ENCODE measurements around the gene PNISR.

The PNISR gene

GRCh38 chr6:99402448-99402847 lies 22.7 kb downstream of the PNISR start:
- DNase-seq (ENCODE audit: low read depth in 2 of 2) = no peak

DNA sequence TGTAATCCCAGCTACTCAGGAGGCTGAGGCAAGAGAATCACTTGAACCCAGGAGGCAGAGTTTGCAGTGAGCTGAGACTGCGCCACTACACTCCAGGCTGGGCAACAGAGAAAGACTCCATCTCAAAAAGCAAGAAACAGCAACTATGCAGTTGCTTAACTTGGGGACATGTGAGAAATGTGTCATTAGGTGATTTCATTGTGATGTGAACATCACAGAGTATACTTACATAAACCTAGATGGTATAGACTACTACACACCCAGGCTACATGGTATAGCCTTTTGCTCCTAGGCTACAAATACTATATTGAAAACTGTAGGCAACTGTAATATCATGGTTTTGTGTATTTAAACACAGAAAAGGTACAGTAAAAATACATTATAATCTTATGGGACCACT lies 27.8 kb downstream of the PNISR start:
- DNase-seq (ENCODE audit: low read depth in 2 of 2) = no peak

DNA sequence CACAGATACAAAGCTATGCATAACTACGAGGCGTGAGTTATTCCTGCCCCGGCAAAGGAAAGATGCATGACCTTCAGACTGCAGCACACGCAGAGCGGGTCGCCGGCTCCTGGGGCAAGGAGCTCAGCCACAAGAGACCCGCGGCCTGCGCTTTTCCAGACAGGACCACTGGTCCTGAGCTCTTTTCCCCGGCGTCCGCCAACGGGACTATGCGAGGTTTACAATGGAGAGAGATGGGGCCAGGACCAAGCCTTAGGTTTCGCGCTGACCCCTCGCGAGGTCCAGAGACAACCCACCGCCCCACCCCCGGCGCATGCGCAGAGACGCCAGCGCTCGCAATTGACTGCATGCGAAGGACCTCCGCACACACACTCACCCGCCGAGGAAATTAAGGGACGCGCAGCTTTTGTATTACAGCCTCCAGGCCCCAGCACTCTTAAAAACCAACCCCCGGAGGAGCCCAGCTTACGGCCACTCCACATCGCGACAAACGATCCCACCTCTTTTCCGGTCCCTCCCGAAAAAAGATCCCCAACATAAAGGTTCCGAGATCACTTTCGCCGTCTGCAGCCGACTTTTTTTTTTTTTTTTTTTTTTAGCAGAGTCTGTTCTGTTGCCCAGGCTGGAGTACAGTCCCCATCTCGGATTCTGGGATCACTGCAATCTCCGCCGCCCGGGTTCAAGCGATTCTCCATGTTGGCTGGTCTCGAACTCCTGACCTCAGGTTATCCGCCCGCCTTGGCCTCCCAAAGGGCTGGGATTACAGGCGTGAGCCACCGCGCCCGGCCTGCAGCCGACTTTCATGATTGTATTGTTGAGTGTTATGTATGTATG lies 31.2 kb downstream of the PNISR start, which contains the start of gene COQ3:
COQ3 (minus strand) TSS at position 498 of the 834 bp plus-strand sequence; CDS start at position 482, 16 bp downstream.
- DNase-seq (ENCODE audit: low read depth in 2 of 2) = peak; percentile 34 to 38

DNA sequence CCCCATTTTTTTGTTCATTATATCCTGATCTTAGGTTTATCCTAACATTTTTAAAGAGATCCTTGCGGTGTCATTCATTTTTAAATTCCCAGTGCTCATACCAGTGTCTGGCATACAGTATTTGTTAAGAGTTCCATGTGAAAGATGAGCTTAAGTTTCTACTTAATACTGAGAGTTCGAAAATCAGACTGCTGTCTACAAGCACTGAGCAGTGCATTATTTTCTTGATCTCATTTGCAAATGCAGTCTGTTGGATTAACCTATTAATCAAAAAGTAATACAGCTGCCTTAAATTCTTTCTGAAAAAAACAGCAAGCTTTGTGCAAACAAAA lies 31.8 kb downstream of the PNISR start:
- no peak for DNase-seq (ENCODE audit: low read depth in 2 of 2)

- no peak for DNase-seq (ENCODE audit: low read depth in 2 of 2)
Measured at GRCh38 chr6:99390896-99391295, 34.2 kb downstream of the PNISR start.

DNA sequence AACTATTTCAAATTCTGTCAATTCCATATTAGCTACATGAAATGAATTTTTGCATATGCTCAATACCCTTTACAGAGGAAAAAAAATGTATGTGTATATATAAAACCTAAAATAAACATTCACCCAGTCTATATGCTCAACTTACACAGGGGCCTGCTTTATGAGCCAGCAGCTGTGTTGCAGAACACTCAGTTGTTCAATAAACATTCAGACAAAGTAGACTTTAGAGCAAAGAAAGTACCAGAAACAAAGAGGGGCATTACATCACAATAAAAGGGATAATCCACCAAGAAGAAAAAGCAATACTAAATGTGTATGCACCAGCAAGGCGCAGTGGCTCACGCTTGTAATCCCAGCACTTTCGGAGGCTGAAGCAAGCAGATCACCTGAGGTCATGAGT lies 40.6 kb downstream of the PNISR start:
- DNase-seq (ENCODE audit: low read depth in 2 of 2) = no peak

DNA sequence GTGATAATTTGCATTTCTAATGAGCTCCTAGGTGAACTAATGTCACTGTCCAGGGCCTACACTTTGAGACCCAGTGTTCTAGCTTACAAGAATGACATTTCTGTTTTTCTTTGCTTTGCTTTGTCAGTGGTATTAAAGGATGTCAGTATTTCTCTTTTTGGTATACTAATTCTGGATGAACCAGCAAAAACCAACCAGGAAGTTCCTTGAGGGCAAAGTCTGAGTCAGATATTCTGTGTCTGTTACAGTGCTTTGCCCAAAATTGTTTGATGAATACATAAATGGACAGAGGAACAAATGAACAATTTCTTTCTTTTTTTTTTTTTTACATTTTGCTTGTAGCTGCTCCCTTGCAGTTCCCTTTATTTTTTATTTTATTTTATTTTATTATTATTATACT lies 46.5 kb downstream of the PNISR start:
- DNase-seq (ENCODE audit: low read depth in 2 of 2) = no peak

GRCh38 chr6:99369533-99369932 lies 55.6 kb downstream of the PNISR start:
- no peak for DNase-seq (ENCODE audit: low read depth in 2 of 2)

- DNase-seq (ENCODE audit: low read depth in 2 of 2) = no peak
Measured at GRCh38 chr6:99366852-99367251, 58.3 kb downstream of the PNISR start.

DNA sequence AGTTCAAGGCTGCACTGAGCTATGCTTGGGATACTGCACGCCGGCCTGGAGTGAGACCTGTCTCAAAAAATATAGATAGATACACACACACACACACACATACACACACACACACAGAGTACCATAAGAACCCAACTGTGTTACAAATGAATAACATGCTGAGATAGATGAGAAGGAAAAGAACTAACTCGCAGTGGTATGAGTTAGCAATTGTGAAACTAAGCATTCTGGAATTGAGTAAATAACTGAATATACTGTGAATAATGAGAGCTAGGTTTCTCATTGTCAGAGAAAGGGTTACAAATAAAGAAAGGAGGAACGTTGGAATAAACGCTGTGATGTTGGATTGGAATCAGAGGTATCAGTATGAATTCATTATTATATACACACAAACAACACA lies 61.1 kb downstream of the PNISR start:
- no peak for DNase-seq (ENCODE audit: low read depth in 2 of 2)

DNA sequence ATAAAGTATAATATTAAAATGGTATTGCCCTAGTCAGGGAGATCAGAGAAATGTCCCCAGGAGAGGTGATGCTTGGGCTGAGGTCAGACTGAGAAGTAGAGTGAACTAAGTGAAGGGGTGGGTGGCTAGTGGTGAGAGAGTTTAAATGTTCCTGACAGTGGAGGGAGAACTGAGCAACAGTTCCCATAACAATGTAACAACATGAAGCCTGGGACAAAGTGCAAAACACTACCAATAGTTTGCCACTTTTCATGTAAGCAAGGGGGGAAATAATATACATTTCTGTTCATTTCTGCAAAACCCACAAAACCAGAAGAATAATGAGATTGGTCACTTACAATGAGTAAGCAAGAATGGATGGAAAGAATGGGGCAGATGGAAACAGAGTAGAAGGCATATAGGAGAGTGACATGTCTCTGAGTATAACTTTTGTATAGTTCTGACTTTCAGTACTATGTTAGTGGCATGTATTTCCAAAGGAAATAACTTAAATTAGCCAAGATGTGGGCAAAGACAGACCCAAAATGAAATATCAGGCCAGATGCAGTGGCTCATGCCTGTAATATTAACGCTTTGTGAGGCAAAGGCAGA lies 62.3 kb downstream of the PNISR start:
- no peak for DNase-seq (ENCODE audit: low read depth in 2 of 2)

DNA sequence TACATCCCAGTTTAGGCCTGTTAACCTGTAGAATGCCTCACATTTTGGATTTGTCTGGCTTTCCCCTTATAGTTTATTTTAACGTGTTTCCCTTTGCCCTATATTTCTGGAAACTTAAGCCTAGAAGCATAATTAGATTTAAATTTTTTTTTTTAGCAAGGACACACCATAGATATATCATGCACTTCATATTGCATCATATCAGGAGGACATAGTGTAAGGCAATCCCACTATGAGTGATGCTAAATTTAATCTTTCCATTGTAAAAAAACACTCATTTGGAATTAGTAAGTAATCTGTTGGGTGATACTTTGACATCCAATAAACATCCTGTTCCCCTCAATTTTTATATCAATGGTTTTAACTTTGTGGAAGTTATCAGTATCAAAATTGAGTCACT lies 65.3 kb downstream of the PNISR start:
- no peak for DNase-seq (ENCODE audit: low read depth in 2 of 2)

- DNase-seq (ENCODE audit: low read depth in 2 of 2) = no peak
Measured at GRCh38 chr6:99356641-99357040, 68.5 kb downstream of the PNISR start.

GRCh38 chr6:99354983-99355382 lies 70.1 kb downstream of the PNISR start:
- DNase-seq (ENCODE audit: low read depth in 2 of 2) = no peak

GRCh38 chr6:99353126-99353525 lies 72.0 kb downstream of the PNISR start:
- no peak for DNase-seq (ENCODE audit: low read depth in 2 of 2)

DNA sequence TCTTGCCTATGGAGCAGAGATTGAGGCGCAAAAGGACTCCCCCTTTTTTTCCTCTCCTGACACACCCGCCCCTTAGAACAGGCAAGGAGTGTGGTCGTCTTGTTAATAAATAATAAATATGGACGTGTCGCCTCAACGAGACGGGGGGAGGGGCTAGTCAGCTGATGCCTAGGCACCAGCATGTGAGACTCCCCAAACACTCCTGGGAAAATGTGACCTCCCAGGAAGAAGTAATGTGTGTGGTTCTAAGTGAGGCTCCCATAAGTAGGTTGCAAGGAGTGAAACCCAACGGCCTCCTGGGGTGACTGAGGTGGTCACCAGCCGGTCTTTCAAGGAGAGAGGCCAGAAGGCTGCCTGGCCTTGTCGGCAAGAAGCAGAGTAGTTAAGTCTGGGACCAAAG lies 74.5 kb downstream of the PNISR start:
- no peak for DNase-seq (ENCODE audit: low read depth in 2 of 2)

GRCh38 chr6:99349171-99350141 lies 75.7 kb downstream of the PNISR start, which contains the start of gene FAXC:
FAXC (minus strand) TSS chr6:99349674; CDS start chr6:99349372, 302 bp downstream.
- DNase-seq (ENCODE audit: low read depth in 2 of 2) = no peak

DNA sequence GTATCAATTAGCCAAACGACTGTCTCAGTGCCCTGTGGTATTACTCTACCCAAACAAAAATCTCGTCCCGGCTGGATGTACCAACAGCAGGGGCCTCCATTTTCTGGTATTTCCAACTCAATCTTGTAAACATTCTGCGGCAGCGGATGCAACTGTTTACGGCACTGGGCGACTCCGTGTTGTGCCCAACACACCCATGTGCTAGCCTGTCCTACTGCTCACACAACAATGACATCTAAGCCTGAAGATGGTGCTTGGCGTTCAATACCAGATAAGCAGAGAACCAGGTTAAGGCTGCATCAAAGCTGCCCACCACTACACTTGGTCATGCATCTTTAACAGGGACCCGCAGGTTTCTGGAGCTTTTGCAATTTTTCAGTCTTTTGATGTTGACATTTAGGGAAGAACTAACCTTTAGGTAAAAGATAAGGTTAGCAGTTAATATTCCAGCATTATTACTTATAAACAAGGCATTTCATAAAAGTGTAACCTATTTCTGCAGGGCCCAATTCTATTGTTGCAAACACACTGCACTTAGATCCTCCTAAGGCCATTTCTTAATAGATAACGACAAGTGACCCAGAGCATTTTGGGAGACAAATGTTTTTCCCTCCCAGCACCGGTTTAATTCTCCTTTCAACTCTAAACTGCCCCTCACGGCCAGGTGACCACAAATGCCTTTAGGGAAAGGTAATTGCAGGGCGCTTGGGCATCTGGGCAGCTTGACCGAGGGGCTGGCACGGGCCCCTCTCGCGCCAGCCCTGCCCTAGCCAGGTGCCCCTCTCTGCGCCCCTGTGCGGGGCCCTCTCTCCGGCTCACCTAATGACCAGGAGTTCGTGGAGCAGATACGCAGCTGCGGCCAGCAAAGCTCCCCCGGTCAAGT lies 76.6 kb downstream of the PNISR start:
- DNase-seq (ENCODE audit: low read depth in 2 of 2) = no peak

All from stimulated activated CD8-positive, alpha-beta memory T cell treated with anti-CD3 and anti-CD28 coated beads, Interleukin-15, amount 100 ng/mL, for 4 hours (primary cell).